SH-SY5Y (cell line): Measurements from ENCODE around the gene ZNF771.

Source experiments
- GATA2 ChIP-seq: IDR thresholded peaks from 2 replicates; pipeline ENCODE4 v1.6.1; 2011; ENCODE audit warnings: mild to moderate bottlenecking, low read depth, low read length
- GATA3 ChIP-seq: IDR thresholded peaks from 2 replicates; pipeline ENCODE4 v1.6.1; 2011; ENCODE audit warnings: low read depth, mild to moderate bottlenecking, low read length, moderate library complexity

The ZNF771 gene

GRCh38 chr16:30399435-30400186 lies 7.8 kb upstream of the ZNF771 start:
- TF ChIP-seq GATA2, result no peak

- TF ChIP-seq GATA3, result no peak
- TF ChIP-seq GATA2, result no peak
Observed at GRCh38 chr16:30401768-30402425, 5.5 kb upstream of the ZNF771 start.

- TF ChIP-seq GATA2 (no peak), GATA3 (no peak)
Observed at GRCh38 chr16:30406795-30407101, 658 bp upstream of the ZNF771 start.

DNA sequence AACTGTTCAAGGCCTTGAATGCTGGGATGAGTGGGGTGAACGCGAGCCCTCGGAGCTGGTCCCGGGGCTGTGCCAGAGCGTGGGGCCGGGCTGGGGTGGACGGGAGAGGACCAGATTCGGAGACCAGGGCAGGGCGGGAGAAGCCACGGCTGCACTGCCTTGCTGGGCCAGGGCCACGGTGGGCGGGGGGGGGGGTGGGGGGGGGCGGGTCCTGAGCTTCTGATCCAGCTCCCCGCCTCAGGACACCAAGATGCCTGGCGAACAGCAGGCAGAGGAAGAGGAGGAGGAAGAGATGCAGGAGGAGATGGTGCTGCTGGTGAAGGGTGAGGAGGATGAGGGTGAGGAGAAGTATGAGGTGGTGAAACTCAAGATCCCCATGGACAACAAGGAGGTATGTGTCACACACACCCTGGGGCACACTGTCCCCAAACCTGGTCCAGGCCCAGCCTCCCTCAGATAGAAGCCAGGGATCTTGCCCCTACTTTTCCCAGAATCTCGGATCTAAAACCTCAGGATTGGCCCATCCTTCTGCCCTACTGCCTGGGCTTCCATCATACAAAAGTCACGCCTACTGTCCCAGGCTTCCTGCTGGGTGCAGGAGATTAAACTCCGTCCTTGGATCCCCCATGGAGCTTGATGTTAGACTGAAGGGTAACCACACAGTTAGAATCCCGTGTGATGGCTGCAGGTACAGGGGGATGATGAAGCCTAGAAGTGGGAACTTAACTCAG lies 563 bp downstream of the ZNF771 start:
- TF ChIP-seq GATA2 (no peak), GATA3 (no peak)

DNA sequence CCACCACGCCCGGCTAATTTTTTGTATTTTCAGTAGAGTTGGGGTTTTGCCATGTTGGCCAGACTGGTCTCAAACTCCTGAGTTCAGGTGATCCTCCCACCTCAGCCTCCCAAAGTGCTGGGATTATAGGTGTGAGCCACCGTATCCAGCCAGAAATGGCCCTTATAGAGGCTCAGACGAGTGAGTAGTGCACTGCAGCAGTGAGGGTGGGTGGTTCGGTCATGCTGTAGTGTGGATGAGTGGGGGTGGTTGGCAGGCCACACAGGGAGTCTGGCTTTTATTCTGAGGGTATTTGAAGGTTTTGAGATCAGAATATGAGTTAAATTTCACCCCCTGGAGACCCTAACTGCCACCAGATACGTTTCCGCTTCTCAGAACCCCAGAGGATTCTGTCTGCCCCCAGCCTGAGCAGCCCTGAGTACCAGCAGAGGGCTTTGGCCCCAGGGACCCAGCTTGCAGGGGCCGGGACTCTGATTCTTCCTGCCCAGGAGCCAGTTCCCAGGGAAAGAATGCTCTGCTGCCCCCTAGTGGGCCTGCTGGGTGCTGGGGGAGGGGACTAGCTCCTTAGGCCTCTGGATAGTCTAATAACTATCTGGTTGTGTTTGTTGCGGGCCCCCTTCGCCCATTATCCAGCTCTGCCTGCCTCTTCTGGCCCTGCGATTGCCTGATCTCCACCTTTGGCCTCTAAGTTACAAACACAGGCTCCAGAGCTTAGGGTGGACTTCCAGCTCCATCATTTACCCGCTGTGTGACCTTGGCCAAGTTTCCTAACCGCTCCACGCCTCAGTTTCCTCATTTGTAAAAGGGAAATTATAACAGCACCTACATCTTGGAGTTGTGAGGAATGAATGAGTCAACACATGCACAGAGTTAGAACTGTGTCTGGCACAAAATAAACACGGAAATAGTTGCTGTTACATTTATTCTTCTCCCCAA lies 2.0 kb downstream of the ZNF771 start:
- TF ChIP-seq GATA2 (no peak), GATA3 (no peak)

DNA sequence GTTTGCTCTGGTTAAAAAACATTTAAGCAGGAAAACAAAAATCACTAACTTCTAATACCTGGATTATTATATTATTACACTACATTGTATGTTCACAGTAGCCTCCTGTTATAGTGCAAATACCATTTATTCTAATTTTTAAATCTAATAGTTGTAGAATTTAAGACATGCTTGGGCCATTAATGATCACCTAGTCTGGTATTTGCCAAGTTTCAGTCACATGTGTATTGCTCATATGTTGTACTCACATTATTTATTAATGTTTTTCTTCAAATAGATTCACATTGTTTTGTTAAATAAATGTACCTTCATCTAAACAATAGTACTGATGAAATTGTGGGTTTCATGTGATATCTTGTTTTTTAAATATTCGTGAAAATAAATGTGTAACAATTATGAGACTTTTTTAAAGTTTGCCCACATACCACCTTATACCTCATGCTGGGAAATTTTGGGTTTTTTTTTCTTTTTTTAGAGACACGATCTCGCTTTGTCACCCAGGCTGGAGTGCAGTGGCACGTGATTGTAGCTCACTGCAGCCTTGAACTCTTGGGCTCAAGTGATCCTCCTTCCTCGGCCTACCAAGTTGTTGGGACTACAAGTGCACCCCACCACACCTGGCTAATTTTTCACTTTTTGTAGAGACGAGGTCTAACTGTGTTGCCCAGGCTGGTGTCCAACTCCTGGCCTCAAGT lies 5.9 kb downstream of the ZNF771 start:
- TF ChIP-seq GATA2 (no peak), GATA3 (no peak)

DNA sequence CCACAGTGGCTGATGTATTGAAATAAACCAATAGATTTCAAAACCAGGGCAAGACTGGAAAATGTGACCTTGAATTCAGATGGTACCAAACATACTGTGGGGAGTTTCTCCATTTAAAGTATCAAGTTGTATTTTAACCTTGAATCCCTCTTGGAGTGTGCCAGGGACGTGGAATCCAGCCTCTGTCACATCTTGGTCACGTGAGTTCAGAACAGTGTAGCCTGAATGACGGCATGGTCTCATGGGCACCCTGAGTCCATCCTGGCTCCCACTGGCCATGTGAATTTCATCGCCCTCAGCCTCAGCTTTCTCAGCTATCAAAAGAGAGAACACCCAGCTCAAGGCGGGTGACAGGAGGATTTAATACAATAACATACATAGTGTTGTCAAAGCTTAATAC lies 6.8 kb downstream of the ZNF771 start:
- no peak for TF ChIP-seq GATA2

- no peak for TF ChIP-seq GATA2
- TF ChIP-seq GATA3, result no peak
Observed at GRCh38 chr16:30416047-30416603, 8.7 kb downstream of the ZNF771 start.

DNA sequence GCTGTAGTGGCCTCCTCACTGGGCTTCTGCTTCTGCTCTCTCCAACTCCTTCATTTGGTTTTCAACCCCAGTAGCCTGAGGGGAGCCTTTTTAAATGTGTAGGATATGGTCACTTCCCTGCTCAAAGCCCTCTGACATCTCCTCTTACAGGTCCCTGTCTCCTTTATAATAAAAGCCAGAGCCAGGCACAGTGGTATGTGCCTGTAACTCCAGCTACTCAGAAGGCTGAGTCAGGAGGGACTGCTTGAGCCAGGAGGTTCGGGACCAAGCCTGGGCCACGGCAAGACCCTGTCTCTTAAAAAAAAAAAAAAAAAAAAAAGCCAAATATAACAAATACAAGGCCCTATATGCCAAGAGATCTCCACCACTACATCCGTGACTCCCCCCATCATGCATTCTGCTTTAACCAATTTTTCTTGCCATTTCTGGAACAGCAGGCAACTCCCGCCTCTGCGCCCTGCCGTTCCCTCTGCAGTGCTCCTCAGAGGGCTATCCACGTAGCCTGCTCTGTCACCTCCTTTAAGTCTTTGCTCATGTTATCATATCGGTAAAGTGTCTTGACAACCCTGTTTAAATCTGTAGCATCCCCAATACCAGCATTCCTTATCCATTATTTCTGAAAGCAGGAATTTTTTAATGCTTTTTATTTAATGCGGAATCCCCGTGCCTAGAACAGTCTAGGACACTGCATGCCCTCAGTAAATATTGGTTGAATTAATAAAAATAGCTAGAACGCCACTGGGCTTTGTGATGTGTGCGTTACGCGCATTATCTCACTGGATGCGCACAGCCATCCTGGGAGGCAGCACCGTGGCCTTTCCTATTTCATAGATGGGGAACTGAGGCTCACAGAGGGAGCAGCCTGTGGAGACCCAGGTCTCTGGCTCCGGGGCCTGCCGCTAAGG lies 9.5 kb downstream of the ZNF771 start:
- TF ChIP-seq GATA3 (no peak), GATA2 (no peak)

- TF ChIP-seq GATA2 (no peak), GATA3 (no peak)
Observed at GRCh38 chr16:30417529-30418349, 10.3 kb downstream of the ZNF771 start.

DNA sequence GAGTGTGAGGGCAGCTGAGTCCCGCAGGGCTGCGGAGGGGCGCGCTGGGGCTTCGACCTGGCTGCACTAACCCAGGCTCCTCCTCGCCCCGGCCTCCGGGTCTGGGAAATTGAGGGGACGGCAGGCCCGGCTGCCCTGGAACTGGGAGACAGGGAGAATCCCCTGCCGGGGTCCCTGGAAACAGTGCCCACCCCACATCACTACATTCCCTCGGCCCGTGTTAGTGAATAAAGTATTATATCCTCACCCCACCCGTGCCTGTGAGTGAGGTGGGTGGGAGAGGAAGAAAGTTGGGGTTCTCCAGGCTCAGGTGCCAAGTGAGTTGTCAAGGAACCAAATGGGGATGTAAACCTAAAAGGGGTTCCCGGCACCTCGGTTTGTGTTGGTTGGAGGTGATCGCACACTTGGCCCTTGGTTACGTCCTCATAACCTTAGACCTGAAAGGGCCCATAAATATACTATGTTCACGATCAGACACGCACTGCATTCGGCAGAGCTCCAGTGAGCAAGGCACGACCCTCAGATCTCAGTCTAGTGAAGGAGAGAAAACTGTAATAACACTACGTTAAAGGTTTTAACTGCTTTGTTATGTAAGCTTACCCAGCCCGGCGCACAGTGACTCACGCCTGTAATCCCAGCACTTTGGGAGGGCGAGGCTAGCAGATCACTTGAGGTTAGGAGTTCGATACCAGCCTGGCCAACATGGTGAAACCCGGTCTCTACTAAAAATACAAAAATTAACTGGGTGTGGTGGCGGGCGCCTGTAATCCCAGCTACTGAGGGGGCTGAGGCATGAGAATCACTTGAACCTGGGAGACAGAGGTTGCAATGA lies 11.2 kb downstream of the ZNF771 start:
- TF ChIP-seq GATA3 (no peak), GATA2 (no peak)

DNA sequence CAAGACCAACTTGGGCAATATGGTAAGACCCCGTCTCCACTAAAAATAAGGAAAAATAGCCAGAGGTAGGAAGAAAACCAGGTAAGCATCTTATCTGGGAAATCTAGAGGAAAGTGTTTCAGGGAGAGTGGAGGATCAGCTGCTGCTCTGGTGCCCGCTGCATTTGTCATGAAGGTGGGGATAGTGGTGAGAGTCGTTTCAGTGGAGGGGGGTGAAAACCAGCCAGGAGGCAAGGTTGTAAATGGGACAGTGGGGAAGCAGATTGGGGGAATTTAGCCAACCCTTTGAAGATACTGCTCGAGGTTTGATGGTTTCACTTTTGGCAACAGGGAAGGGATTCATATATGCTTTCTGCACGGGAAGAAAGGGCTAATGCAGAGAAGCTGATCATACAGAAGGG lies 13.6 kb downstream of the ZNF771 start:
- no peak for TF ChIP-seq GATA2
- TF ChIP-seq GATA3, result no peak
